ENCODE measurements around the gene FAAP20.
"Not testable (repeated sequence)": the region's sequence is repeated elsewhere in the genome, so short reads cannot be mapped to it uniquely, and the experiment has no call there.

The FAAP20 gene

GRCh38 chr1:2156866-2157265 lies 37.7 kb downstream of the FAAP20 start:
- no peak for DNase-seq (ENCODE audit: low spot score)

DNA sequence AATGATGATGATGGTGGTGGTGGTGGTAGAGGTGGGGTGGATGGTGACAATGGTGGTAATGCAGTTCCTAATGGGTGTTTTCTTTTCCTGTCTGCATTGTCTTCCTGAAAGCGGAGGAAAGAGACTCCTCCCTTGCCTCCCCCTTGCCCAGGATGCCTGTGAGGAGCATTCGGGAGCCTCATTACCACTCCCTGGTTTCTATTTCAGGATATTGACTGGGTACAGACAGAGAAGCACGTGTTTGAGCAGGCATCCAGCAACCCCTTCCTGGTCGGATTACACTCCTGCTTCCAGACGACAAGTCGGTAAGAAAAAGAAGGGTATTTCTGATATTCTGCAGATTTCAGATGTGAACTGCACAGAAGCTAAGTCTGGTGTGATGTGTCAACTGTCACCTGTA lies 38.8 kb downstream of the FAAP20 start:
- no peak for DNase-seq (ENCODE audit: low spot score)

DNA sequence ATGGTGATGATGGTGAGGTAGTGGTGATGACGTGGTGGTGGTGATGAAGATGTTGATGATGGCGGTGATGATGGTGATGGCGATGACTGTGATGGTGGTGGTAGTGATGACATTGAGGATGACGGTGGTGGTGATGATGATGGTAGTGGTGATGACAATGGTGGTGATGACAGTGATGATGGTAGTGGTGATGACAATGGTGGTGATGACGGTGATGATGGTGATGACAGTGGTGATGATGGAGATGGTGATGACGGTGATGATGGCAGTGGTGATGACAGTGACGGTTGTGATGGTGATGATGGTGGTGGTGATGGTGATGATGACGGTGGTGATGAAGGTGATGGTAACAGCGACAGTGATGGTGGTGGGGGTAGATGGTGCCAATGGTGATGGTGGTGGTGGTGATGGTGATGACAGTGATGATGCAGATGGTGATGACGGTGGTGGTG lies 39.4 kb downstream of the FAAP20 start:
- DNase-seq (ENCODE audit: low spot score), result no peak

DNA sequence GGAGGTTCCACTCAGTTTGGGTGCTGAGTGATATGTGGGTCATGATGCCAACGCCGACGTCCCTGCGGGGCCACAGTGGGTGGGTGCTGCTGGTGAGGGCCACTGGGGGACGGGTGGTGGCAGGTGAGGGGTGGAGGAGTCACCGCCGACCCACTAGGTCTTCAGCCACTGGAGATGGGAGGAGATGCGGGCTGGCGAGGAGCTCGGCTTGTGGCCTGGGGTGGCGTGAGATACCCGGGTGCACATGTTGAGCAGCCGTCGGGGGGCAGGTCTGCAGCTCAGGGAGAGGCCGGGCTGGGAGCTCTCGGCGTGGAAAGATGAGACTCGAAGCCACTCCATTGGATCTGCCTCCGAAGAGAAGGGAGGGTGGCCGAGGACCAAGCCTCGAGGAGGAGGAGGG lies 40.5 kb downstream of the FAAP20 start:
- DNase-seq (ENCODE audit: low spot score), result no peak

GRCh38 chr1:2152954-2153353 lies 41.6 kb downstream of the FAAP20 start:
- DNase-seq (ENCODE audit: low spot score), result no peak

- no peak for DNase-seq (ENCODE audit: low spot score)
These were observed 42.7 kb downstream of the FAAP20 start for GRCh38 chr1:2151911-2152310.

GRCh38 chr1:2151252-2151651 lies 43.3 kb downstream of the FAAP20 start:
- no peak for DNase-seq (ENCODE audit: low spot score)

GRCh38 chr1:2150801-2151200 lies 43.8 kb downstream of the FAAP20 start:
- DNase-seq (ENCODE audit: low spot score), result no peak

- no peak for DNase-seq (ENCODE audit: low spot score)
These were observed 45.9 kb downstream of the FAAP20 start for GRCh38 chr1:2148691-2149090.

DNA sequence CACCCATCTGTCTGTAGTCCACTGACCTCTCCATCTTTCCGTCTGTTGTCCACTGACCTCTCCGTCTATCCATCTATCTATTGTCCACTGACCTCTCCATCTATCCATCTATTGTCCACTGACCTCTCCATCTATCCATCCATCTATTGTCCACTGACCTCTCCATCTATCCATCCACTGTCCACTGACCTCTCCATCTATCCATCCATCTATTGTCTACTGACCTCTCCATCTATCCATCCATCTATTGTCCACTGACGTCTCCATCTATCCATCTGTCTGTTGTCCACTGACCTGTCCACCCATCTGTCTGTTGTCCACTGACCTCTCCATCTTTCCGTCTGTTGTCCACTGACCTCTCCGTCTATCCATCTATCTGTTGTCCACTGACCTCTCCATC lies 46.7 kb downstream of the FAAP20 start:
- not testable (repeated sequence) for DNase-seq (ENCODE audit: low spot score)

DNA sequence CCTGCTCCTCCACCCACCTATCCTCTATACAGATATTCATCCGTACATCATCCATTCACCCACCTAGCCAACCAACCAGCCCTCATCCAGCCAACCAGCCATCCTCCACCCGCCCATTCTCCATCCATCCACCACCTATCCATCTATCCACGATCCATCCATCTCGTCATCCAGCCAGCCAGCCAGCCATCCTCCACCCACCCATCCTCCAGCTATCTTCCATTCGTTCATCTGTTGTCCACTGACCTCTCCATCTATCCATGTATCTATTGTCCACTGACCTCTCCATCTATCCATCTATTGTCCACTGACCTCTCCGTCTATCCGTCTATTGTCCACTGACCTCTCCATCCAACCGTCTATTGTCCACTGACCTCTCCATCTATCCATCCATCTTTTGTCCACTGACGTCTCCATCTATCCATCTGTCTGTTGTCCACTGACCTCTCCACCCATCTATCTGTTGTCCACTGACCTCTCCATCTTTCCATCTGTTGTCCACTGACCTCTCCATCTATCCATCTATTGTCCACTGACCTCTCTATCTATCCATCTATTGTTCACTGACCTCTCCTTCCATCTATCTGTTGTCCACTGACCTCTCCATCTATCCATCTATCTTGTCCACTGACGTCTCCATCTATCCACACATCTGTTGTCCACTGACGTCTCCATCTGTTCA lies 47.6 kb downstream of the FAAP20 start:
- DNase-seq (ENCODE audit: low spot score), result no peak

DNA sequence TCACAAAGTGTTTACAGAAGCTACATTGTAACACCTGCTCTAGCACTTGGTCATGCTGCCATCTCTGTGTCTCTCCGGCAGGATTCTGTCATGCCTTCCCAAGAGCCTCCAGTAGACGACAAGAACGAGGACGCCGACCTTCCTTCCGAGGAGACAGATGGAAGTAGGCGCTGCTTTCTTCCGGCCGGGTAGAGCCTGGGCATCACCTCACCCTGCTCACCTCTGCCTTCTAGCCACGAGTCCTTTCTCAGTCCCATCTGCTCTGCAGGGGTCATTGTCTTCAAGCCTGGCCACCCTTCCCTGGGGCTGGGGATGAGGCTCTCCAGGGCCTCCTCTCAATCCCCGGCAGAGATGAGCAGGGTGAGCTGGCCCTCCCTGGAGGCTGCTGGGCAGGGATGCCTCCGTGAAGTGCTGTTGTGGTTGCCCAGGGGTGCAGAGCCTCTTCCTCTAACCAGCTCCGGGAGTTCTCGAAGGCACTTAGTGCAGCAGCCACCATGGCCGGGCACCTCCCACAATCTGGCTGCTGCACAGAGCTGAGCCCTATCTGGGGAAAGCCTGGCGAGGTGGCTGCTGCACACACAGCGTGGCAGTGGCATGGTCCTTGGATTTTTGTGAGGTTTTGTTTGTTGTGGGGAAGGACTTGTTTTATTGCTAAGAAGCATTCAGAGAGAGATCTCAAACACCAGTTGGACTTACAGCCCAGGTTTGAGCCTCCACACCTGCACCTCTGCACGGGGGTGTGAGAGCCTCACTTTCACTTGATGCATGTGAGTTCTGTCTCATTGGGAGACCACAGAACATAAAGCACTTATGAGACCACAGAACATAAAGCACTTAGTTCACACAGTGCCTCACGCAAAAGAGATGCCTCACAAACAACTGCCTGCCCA lies 48.4 kb downstream of the FAAP20 start:
- no peak for DNase-seq (ENCODE audit: low spot score)

GRCh38 chr1:2144501-2145090 lies 50.0 kb downstream of the FAAP20 start:
- no peak for DNase-seq (ENCODE audit: low spot score)

- DNase-seq (ENCODE audit: low spot score), result no peak
These were observed 50.6 kb downstream of the FAAP20 start for GRCh38 chr1:2143814-2144500.

DNA sequence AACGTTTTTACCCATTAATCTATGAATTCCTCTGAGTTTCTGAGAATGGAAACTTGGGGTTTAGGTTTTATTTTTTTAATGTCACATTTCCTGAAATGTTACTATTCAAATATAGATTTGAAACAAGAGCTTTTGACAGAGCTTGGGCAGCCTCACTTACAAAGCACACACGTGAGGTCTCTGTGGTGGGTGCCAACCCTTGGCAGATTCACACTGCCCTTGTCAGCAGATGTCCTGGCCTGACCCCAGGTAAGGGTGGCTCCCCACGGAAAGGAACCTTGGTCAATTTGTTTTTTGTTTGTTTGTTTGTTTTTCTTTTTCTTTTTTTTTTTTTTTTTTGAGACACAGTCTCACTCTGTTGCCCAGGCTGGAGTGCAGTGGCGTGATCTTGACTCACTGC lies 53.5 kb downstream of the FAAP20 start:
- DNase-seq (ENCODE audit: low spot score), result no peak
